NCI-H526 treated with DMSO at 0.1 percent for 48 hours (cell line): ENCODE measurements around the gene ANKLE1.
A peak's percentile ranks its signal among the peaks of the same experiment; 100 is the strongest.

Experiments used
- DNase-seq: peaks from one replicate; lab custom pipeline; 2025; lab: John Stamatoyannopoulos, UW

Gene ANKLE1

GRCh38 chr19:17325881-17326594, 44.3 kb downstream of the ANKLE1 start:
- no peak for DNase-seq

- DNase-seq = no peak
These were observed 44.9 kb downstream of the ANKLE1 start for GRCh38 chr19:17326595-17326966.

GRCh38 chr19:17327068-17327653, 45.5 kb downstream of the ANKLE1 start:
- DNase-seq = no peak

GRCh38 chr19:17327654-17328516, 46.2 kb downstream of the ANKLE1 start:
- peak; percentile 58 for DNase-seq

- no peak for DNase-seq
These were observed 47.0 kb downstream of the ANKLE1 start for GRCh38 chr19:17328517-17329365.

- no peak for DNase-seq
These were observed 47.9 kb downstream of the ANKLE1 start for GRCh38 chr19:17329366-17330261.

GRCh38 chr19:17330262-17331044, 48.8 kb downstream of the ANKLE1 start:
- no peak for DNase-seq

GRCh38 chr19:17331045-17331558, 49.4 kb downstream of the ANKLE1 start:
- DNase-seq = peak; percentile 4

GRCh38 chr19:17332360-17332676, 50.6 kb downstream of the ANKLE1 start:
- no peak for DNase-seq

- no peak for DNase-seq
These were observed 51.2 kb downstream of the ANKLE1 start for GRCh38 chr19:17332677-17333581.

- DNase-seq = no peak
These were observed 52.1 kb downstream of the ANKLE1 start for GRCh38 chr19:17333611-17334413.

GRCh38 chr19:17334414-17335409, 53.0 kb downstream of the ANKLE1 start, which contains the start of gene ANO8:
TSS of gene ANO8 (minus strand) at chr19:17334855. CDS start at chr19:17334670, 185 bp downstream.
- peak; percentile 79 for DNase-seq

GRCh38 chr19:17335575-17335974, 53.9 kb downstream of the ANKLE1 start:
- no peak for DNase-seq
